A549 (cell line): Measurements from ENCODE around the gene SYK. TPM values are rescaled to one million over a fixed set of nuclear protein-coding genes. Genes with fewer than 3 reads are reported as not detected.

ENCODE experiments used
- ATAC-seq, 2 experiments: fragments of 200-7000 bp in 1 of 2; fragments of >200 bp in 1 of 2; cut with Nextera tagmentation in 1 of 2; cut with Tn5 transposase in 1 of 2; 3 replicates each; pipeline versions ENCODE4 v1.8.0 to v1.9.1; 2018 to 2020; ENCODE audit warnings: mild to moderate bottlenecking in 1 of 2, moderate library complexity in 1 of 2
- CTCF ChIA-PET: fragments of 300-600 bp; sonication (Branson Sonifier 250); formaldehyde crosslinking; extraction: SDS; loops from one replicate; lab custom pipeline; 2021; ENCODE audit warnings: antibody characterized with exemption, inconsistent platforms; lab: Yijun Ruan, JAX
- POLR2A ChIA-PET: fragments of 350-600 bp; formaldehyde crosslinking; extraction: SDS; loops from one replicate; lab custom pipeline; 2021; ENCODE audit warnings: antibody characterized with exemption, inconsistent platforms; lab: Yijun Ruan, JAX
- DNase-seq, 2 experiments: peaks; one replicate each; pipeline versions ENCODE4 v3.0.0 to v3.0.0-alpha.2; 2011 to 2016; ENCODE audit warnings: low read depth in 1 of 2, low spot score in 1 of 2
- FAIRE-seq: peaks from 2 replicates; lab custom pipeline; 2011; peaks lifted over from hg19 to GRCh38; lab: Jason Lieb, UNC
- H3K27ac ChIP-seq, 2 experiments: fragments of >200 bp; sonication (Bioruptor Twin); formaldehyde crosslinking; 3 replicates each; pipeline ENCODE4 v1.5.1; 2016 to 2017
- H3K4me1 ChIP-seq: fragments of >200 bp; sonication (Bioruptor Twin); formaldehyde crosslinking; 3 replicates; pipeline ENCODE4 v1.6.1; 2016
- H3K4me2 ChIP-seq: fragments of >200 bp; sonication (Bioruptor Twin); formaldehyde crosslinking; 3 replicates; pipeline ENCODE4 v1.6.1; 2016
- H3K4me3 ChIP-seq: fragments of >200 bp; sonication (Bioruptor Twin); formaldehyde crosslinking; 3 replicates; pipeline ENCODE4 v1.5.1; 2016
- H3K9me3 ChIP-seq: fragments of >200 bp; sonication (Bioruptor Twin); formaldehyde crosslinking; 3 replicates; pipeline ENCODE4 v1.6.1; 2016
- BHLHE40 ChIP-seq: IDR thresholded peaks from 2 replicates; pipeline ENCODE4 v1.6.1; 2012; ENCODE audit warnings: low read depth, low read length, inconsistent platforms
- CBX8 ChIP-seq: fragments of 200-600 bp; sonication (generic); IDR thresholded peaks from 2 replicates; pipeline ENCODE4 v1.6.1; 2016
- CEBPB ChIP-seq, 2 experiments: fragments of >200 bp in 1 of 2; sonication (Bioruptor Twin) in 1 of 2; formaldehyde crosslinking in 1 of 2; IDR thresholded peaks; 2 replicates each; pipeline ENCODE4 v1.6.1; 2012 to 2016
- CHD2 ChIP-seq: fragments of 150-350 bp; IDR thresholded peaks from 2 replicates; pipeline ENCODE4 v1.6.1; 2014; ENCODE audit warnings: low read length; ENCODE audit not compliant: partially characterized antibody
- EHMT2 ChIP-seq: fragments of 200-600 bp; sonication (generic); IDR thresholded peaks from 2 replicates; pipeline ENCODE4 v1.6.1; 2016; ENCODE audit warnings: antibody characterized with exemption, low read depth, mild to moderate bottlenecking, moderate library complexity
- ESRRA ChIP-seq: fragments of 150-350 bp; IDR thresholded peaks from 2 replicates; pipeline ENCODE4 v1.6.1; 2014; ENCODE audit warnings: mild to moderate bottlenecking, low read length, borderline replicate concordance
- FOXS1 ChIP-seq: fragments of 250-450 bp; sonication (Bioruptor Pico); IDR thresholded peaks from 2 replicates; pipeline ENCODE4 v1.5.0; 2020; ENCODE audit warnings: mild to moderate bottlenecking, moderate library complexity
- HEYL ChIP-seq: fragments of 250-450 bp; sonication (Bioruptor Pico); IDR thresholded peaks from 2 replicates; pipeline ENCODE4 v1.8.0; 2021; ENCODE audit warnings: mild to moderate bottlenecking, moderate library complexity
- HOXA7 ChIP-seq: fragments of 250-450 bp; sonication (Bioruptor Pico); IDR thresholded peaks from 2 replicates; pipeline ENCODE4 v1.5.0; 2020; ENCODE audit warnings: mild to moderate bottlenecking, moderate library complexity
- JUN ChIP-seq, 2 experiments: fragments of >200 bp; sonication (Bioruptor Twin); formaldehyde crosslinking; IDR thresholded peaks; 2 replicates in 1 of 2; 3 replicates in 1 of 2; pipeline ENCODE4 v1.6.1; 2016 to 2017
- KDM1A ChIP-seq: fragments of 200-600 bp; sonication (generic); IDR thresholded peaks from 2 replicates; pipeline ENCODE4 v1.6.1; 2016; ENCODE audit warnings: low read depth, mild to moderate bottlenecking
- KDM5A ChIP-seq: fragments of 200-600 bp; sonication (generic); IDR thresholded peaks from 2 replicates; pipeline ENCODE4 v1.6.1; 2016; ENCODE audit warnings: antibody characterized with exemption, mild to moderate bottlenecking
- NFE2L2 ChIP-seq: fragments of 150-350 bp; conservative IDR thresholded peaks from 2 replicates; pipeline ENCODE4 v1.6.1; 2014; ENCODE audit warnings: low read length
- NPAS2 ChIP-seq: fragments of 250-450 bp; sonication (Bioruptor Pico); IDR thresholded peaks from 2 replicates; pipeline ENCODE4 v1.8.0; 2022; ENCODE audit warnings: mild to moderate bottlenecking, moderate library complexity, borderline replicate concordance
- NR3C1 ChIP-seq: fragments of >200 bp; sonication (Bioruptor Twin); formaldehyde crosslinking; IDR thresholded peaks from 3 replicates; pipeline ENCODE4 v1.6.1; 2017
- PHF8 ChIP-seq: fragments of 200-600 bp; sonication (generic); IDR thresholded peaks from 2 replicates; pipeline ENCODE4 v1.6.1; 2016; ENCODE audit warnings: low read depth, mild to moderate bottlenecking, antibody characterized with exemption, moderate library complexity, borderline replicate concordance
- RCOR1 ChIP-seq: fragments of 150-350 bp; IDR thresholded peaks from 2 replicates; pipeline ENCODE4 v1.6.1; 2014; ENCODE audit warnings: antibody characterized with exemption, low read length, low read depth
- RNF2 ChIP-seq: fragments of 200-600 bp; sonication (generic); IDR thresholded peaks from 2 replicates; pipeline ENCODE4 v1.6.1; 2016; ENCODE audit warnings: low read depth, mild to moderate bottlenecking, antibody characterized with exemption, moderate library complexity, borderline replicate concordance
- SMC3 ChIP-seq: fragments of >200 bp; sonication (Bioruptor Twin); formaldehyde crosslinking; IDR thresholded peaks from 3 replicates; pipeline ENCODE4 v1.6.1; 2018; ENCODE audit warnings: inconsistent platforms
- whole genome bisulfite sequencing: methylation state at CpG from one replicate; pipeline ENCODE4 v1.1.6; 2017; ENCODE audit errors: missing lambda C conversion rate; 5-methylcytosine and 5-hydroxymethylcytosine counted together
- polyA plus RNA-seq, 4 experiments: library from polyadenylated mRNA; depleted of rRNA in 3 of 4; stranded (reverse); fragments of >200 nt; fragmentation: RNase III in 1 of 4; extraction: RNeasy Plus Mini Kit Qiagen cat#74134 plus additional on column Dnase treatment in 1 of 4; gene quantifications; 2 replicates in 3 of 4; 3 replicates in 1 of 4; pipeline ENCODE4 v1.2.3, GENCODE V29; 2011 to 2017
- TF ChIP-seq, protein P1 (sequence below): fragments of 150-350 bp; IDR thresholded peaks from 2 replicates; pipeline ENCODE4 v1.6.1; 2014; ENCODE audit warnings: low read depth, mild to moderate bottlenecking, low read length
- TF ChIP-seq, protein P2 (sequence below): IDR thresholded peaks from 2 replicates; pipeline ENCODE4 v1.6.1; 2012
- TF ChIP-seq, protein P3 (sequence below): IDR thresholded peaks from 2 replicates; pipeline ENCODE4 v1.6.1; 2012
- TF ChIP-seq, protein P4 (sequence below): fragments of >200 bp; sonication (Bioruptor Twin); formaldehyde crosslinking; IDR thresholded peaks from 3 replicates; pipeline ENCODE4 v1.6.1; 2016
- TF ChIP-seq, protein P5 (sequence below): fragments of >200 bp; sonication (Bioruptor Twin); formaldehyde crosslinking; IDR thresholded peaks from 2 replicates; pipeline ENCODE4 v1.6.1; 2016
- TF ChIP-seq, protein P6 (sequence below): fragments of 250-450 bp; sonication (Bioruptor Pico); IDR thresholded peaks from 2 replicates; pipeline ENCODE4 v1.5.0; 2021; ENCODE audit warnings: mild to moderate bottlenecking, moderate library complexity, borderline replicate concordance
- TF ChIP-seq, protein P7 (sequence below): fragments of >200 bp; sonication (Bioruptor Twin); formaldehyde crosslinking; IDR thresholded peaks from 3 replicates; pipeline ENCODE4 v1.5.1; 2016

Gene SYK
- polyA plus RNA-seq, 2 of the 4 experiments (the other 2 are of a cell fraction) = 0.01 to 0.03 TPM

DNA sequence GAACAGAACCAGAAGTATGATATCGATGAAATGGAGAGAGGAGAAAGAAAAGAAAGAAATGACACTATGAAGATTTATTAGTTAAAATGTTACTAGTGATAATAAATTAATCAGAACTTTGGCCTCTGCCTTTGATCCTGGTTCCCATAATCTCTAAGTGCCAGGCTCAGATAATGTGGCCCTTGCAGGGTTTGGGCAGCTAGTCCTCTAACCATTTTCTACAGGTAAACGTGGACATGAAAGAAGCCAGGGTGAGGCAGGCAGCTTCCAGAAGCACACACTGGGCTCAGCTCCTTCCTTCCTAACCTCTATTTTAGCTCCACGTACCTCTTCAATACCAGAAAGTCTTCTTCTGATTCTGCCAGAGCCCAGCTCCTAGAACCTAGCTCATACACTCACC, 30.6 kb downstream of the SYK start:
- CTCF ChIA-PET = interaction anchor here (1.0 to 1.2 kb wide), 2 partner anchors 16 to 1234 kb away, joined by 3 to 4 read pairs; no protein-coding TSS in a partner anchor
- POLR2A ChIA-PET = no interaction called here
- H3K27ac ChIP-seq = no peak overlapping the region
- FAIRE-seq (no peak), DNase-seq (no peak), ATAC-seq (no peak)
- no peak overlapping the region for H3K4me3 ChIP-seq
- no peaks in the 10 kb centered on the region for H3K4me1 ChIP-seq
- no peak overlapping the region for H3K4me2 ChIP-seq
- no peaks in the 10 kb centered on the region for H3K9me3 ChIP-seq
- TF ChIP-seq, protein P1, sequence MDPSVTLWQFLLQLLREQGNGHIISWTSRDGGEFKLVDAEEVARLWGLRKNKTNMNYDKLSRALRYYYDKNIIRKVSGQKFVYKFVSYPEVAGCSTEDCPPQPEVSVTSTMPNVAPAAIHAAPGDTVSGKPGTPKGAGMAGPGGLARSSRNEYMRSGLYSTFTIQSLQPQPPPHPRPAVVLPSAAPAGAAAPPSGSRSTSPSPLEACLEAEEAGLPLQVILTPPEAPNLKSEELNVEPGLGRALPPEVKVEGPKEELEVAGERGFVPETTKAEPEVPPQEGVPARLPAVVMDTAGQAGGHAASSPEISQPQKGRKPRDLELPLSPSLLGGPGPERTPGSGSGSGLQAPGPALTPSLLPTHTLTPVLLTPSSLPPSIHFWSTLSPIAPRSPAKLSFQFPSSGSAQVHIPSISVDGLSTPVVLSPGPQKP = no peak
- TF ChIP-seq NR3C1 = no peak
- no peak for TF ChIP-seq NFE2L2
- TF ChIP-seq, protein P2, sequence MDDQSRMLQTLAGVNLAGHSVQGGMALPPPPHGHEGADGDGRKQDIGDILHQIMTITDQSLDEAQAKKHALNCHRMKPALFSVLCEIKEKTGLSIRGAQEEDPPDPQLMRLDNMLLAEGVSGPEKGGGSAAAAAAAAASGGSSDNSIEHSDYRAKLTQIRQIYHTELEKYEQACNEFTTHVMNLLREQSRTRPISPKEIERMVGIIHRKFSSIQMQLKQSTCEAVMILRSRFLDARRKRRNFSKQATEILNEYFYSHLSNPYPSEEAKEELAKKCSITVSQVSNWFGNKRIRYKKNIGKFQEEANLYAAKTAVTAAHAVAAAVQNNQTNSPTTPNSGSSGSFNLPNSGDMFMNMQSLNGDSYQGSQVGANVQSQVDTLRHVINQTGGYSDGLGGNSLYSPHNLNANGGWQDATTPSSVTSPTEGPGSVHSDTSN = no peak
- TF ChIP-seq CHD2 = no peak
- TF ChIP-seq KDM1A = no peak
- TF ChIP-seq KDM5A = no peak
- TF ChIP-seq BHLHE40 = no peak
- TF ChIP-seq CEBPB (IDR thresholded peaks at IDR 0.05) = no peak
- no peak for TF ChIP-seq FOXS1 (CRISPR knock-in tag)
- 11% methylated on average over 3 of the region's 3 CpGs for WGBS

DNA sequence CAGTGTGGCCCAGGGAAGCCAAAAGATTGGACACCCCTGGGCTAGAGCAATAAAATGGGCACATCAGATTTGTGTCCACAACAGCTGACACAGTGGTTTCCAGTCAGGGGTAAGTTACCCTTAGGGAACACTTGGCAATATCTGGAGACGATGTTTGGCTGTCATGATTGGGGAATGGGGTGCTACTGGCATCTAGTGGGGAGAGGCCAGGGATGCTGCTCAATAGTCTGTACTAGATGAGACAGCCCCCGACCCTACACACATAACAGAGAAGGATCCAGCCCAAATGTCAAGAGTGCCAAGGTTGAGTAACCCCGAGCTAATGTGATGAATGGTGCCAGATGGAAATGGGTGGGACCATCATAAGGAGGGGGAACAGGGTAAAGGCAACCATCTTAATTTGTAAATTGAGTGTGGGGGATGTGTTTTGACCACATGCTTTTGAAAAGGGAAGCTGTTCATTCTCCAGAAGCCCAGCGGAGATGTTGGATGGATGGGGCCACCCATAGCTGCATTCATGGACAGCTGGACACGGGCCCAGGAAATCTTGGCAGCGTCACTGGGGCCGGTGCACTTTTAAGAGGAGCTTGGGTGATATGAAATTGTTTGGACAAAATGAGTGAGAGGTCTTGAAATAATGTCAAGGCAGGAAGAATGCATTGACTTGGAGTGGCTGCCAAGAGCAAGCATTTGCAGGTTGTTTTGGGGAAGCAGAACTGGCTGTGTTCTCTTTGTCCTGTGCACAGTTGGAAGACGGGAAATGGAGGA, 33.4 kb downstream of the SYK start:
- H3K4me2 ChIP-seq = no peak overlapping the region
- H3K27ac ChIP-seq = no peak overlapping the region
- H3K4me1 ChIP-seq = no peaks in the 10 kb centered on the region
- WGBS = 15% methylated on average over 8 of the region's 8 CpGs
- TF ChIP-seq CEBPB (IDR thresholded peaks at IDR 0.05) (no peak), NPAS2 (CRISPR knock-in tag) (no peak), EHMT2 (no peak), RCOR1 (no peak), RNF2 (no peak), JUN (IDR thresholded peaks at IDR 0.05) (no peak), CBX8 (no peak), KDM5A (no peak), HEYL (CRISPR knock-in tag) (no peak), HOXA7 (CRISPR knock-in tag) (no peak), BHLHE40 (no peak), PHF8 (no peak), NR3C1 (no peak), ESRRA (no peak), SMC3 (no peak)
- TF ChIP-seq, protein P3, sequence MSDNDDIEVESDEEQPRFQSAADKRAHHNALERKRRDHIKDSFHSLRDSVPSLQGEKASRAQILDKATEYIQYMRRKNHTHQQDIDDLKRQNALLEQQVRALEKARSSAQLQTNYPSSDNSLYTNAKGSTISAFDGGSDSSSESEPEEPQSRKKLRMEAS = no peak
- TF ChIP-seq, protein P4, sequence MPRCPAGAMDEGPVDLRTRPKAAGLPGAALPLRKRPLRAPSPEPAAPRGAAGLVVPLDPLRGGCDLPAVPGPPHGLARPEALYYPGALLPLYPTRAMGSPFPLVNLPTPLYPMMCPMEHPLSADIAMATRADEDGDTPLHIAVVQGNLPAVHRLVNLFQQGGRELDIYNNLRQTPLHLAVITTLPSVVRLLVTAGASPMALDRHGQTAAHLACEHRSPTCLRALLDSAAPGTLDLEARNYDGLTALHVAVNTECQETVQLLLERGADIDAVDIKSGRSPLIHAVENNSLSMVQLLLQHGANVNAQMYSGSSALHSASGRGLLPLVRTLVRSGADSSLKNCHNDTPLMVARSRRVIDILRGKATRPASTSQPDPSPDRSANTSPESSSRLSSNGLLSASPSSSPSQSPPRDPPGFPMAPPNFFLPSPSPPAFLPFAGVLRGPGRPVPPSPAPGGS = no peak
- TF ChIP-seq, protein P5, sequence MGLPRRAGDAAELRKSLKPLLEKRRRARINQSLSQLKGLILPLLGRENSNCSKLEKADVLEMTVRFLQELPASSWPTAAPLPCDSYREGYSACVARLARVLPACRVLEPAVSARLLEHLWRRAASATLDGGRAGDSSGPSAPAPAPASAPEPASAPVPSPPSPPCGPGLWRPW = no peak
- TF ChIP-seq, protein P6, sequence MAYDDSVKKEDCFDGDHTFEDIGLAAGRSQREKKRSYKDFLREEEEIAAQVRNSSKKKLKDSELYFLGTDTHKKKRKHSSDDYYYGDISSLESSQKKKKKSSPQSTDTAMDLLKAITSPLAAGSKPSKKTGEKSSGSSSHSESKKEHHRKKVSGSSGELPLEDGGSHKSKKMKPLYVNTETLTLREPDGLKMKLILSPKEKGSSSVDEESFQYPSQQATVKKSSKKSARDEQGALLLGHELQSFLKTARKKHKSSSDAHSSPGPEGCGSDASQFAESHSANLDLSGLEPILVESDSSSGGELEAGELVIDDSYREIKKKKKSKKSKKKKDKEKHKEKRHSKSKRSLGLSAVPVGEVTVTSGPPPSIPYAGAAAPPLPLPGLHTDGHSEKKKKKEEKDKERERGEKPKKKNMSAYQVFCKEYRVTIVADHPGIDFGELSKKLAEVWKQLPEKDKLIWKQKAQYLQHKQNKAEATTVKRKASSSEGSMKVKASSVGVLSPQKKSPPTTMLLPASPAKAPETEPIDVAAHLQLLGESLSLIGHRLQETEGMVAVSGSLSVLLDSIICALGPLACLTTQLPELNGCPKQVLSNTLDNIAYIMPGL (CRISPR knock-in tag) = no peak
- TF ChIP-seq, protein P7, sequence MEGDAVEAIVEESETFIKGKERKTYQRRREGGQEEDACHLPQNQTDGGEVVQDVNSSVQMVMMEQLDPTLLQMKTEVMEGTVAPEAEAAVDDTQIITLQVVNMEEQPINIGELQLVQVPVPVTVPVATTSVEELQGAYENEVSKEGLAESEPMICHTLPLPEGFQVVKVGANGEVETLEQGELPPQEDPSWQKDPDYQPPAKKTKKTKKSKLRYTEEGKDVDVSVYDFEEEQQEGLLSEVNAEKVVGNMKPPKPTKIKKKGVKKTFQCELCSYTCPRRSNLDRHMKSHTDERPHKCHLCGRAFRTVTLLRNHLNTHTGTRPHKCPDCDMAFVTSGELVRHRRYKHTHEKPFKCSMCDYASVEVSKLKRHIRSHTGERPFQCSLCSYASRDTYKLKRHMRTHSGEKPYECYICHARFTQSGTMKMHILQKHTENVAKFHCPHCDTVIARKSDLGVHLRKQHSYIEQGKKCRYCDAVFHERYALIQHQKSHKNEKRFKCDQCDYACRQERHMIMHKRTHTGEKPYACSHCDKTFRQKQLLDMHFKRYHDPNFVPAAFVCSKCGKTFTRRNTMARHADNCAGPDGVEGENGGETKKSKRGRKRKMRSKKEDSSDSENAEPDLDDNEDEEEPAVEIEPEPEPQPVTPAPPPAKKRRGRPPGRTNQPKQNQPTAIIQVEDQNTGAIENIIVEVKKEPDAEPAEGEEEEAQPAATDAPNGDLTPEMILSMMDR = no peak
- H3K4me3 ChIP-seq = no peak overlapping the region
- DNase-seq (no peak), ATAC-seq (no peak), FAIRE-seq (no peak)
- CTCF ChIA-PET = interaction anchor here (1.5 kb wide), 1 partner anchor 9 kb away, joined by 5 read pairs; no protein-coding TSS in a partner anchor
- H3K9me3 ChIP-seq = no peaks in the 10 kb centered on the region
- POLR2A ChIA-PET = no interaction called here
